ENCODE results near the gene CBLB.

The CBLB gene

DNA sequence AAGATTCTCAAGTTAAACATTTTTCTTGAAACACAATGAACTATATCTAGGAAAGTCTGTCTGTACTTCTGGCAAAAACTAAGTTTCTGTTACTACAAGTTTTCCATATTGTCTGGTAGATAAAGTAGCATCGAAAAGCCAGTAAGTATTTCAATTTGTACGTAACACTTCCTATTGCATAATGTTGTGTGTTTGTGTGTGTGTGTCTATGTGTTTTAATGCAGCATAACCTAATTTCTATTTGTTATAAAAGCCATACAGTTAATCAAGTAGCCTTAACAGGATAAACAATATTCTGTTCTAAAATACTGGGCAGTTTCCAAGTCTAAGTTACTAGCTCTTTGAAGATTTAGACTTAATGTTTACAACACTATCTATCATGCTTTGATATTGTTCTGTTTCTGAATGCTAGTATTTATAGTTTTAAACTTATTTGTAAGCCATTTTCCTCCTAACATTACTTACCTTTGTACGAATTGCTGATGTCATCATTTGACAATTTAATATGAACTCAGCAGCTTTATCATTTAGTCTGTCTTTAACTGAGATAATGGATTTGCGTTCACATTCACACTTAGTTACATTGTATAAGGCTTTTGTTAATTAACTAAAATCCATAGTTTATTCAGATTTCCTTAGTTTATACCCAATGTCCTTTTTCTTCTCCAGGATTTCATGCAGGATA is 163.9 kb downstream of the CBLB start:
- TF ChIP-seq SIN3A (IDR thresholded peaks at IDR 0.05; ENCODE audit: borderline replicate concordance, insufficient read depth, low read length) (no peak), POLR2AphosphoS5 (IDR thresholded peaks at IDR 0.05; ENCODE audit: low read depth, low read length) (no peak), REST (IDR thresholded peaks at IDR 0.05; ENCODE audit: insufficient read depth in 1 of 2, low read depth in 2 of 2, low read length in 2 of 2) (no peak), TAF1 (IDR thresholded peaks at IDR 0.05; ENCODE audit: borderline replicate concordance, insufficient read depth, low read length) (no peak), FOXP2 (optimal IDR thresholded peaks at IDR 0.05; ENCODE audit: borderline replicate concordance, extremely low read depth, extremely low read length, insufficient read depth) (no peak)

DNA sequence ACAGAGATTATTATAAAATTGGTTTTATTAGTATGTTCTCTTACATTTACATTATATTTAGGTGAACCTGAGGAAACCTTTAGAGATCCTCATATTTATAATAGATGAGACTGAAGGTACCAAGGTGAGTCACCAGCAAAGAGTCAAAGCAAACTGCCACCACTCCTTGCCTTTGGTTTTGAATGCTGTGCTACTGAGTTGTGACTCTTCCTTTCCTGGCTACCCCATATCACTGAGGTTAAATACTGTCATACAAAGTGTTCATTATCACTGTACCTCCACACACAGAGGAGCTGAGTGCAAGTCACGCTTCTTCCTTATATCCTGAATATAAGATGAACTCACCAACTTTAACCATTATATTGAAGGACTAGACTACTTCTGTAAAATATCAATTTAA is 168.2 kb downstream of the CBLB start:
- no peak for TF ChIP-seq SIN3A (IDR thresholded peaks at IDR 0.05; ENCODE audit: borderline replicate concordance, insufficient read depth, low read length)
- no peak for TF ChIP-seq TAF1 (IDR thresholded peaks at IDR 0.05; ENCODE audit: borderline replicate concordance, insufficient read depth, low read length)
- TF ChIP-seq REST (IDR thresholded peaks at IDR 0.05; ENCODE audit: insufficient read depth in 1 of 2, low read depth in 2 of 2, low read length in 2 of 2) = no peak
- no peak for TF ChIP-seq FOXP2 (optimal IDR thresholded peaks at IDR 0.05; ENCODE audit: borderline replicate concordance, extremely low read depth, extremely low read length, insufficient read depth)
- no peak for TF ChIP-seq POLR2AphosphoS5 (IDR thresholded peaks at IDR 0.05; ENCODE audit: low read depth, low read length)

GRCh38 chr3:105691633-105692032 is 177.2 kb downstream of the CBLB start:
- no peak for TF ChIP-seq TAF1 (IDR thresholded peaks at IDR 0.05; ENCODE audit: borderline replicate concordance, insufficient read depth, low read length)
- TF ChIP-seq FOXP2 (optimal IDR thresholded peaks at IDR 0.05; ENCODE audit: borderline replicate concordance, extremely low read depth, extremely low read length, insufficient read depth) = no peak
- TF ChIP-seq SIN3A (IDR thresholded peaks at IDR 0.05; ENCODE audit: borderline replicate concordance, insufficient read depth, low read length) = no peak
- no peak for TF ChIP-seq REST (IDR thresholded peaks at IDR 0.05; ENCODE audit: insufficient read depth in 1 of 2, low read depth in 2 of 2, low read length in 2 of 2)
- no peak for TF ChIP-seq POLR2AphosphoS5 (IDR thresholded peaks at IDR 0.05; ENCODE audit: low read depth, low read length)

DNA sequence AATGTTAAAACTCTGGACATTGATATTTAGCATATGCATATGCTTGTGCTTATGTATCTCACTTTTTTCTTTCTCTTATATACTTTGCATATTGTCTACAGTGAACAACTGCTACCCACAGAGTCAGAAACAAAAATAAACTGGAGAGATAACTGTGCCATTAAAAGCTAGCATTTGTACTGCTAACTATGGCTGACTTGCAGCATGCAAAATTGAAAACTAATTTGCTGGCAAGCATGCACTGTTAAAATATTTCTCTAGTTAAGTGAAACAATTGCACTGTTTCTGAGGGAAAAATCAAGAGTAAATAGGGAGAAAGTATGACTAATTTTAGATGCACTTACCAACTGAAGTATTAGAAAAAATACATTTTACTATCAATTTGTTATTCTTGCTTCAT is 177.8 kb downstream of the CBLB start:
- no peak for TF ChIP-seq POLR2AphosphoS5 (IDR thresholded peaks at IDR 0.05; ENCODE audit: low read depth, low read length)
- TF ChIP-seq SIN3A (IDR thresholded peaks at IDR 0.05; ENCODE audit: borderline replicate concordance, insufficient read depth, low read length) = no peak
- TF ChIP-seq TAF1 (IDR thresholded peaks at IDR 0.05; ENCODE audit: borderline replicate concordance, insufficient read depth, low read length) = no peak
- no peak for TF ChIP-seq REST (IDR thresholded peaks at IDR 0.05; ENCODE audit: insufficient read depth in 1 of 2, low read depth in 2 of 2, low read length in 2 of 2)
- TF ChIP-seq FOXP2 (optimal IDR thresholded peaks at IDR 0.05; ENCODE audit: borderline replicate concordance, extremely low read depth, extremely low read length, insufficient read depth) = no peak
